K562 (cell line): ENCODE results near the gene SEZ6L. TPM values are rescaled to one million over a fixed set of nuclear protein-coding genes. Genes with fewer than 3 reads are reported as not detected.

Experiments
- CEBPG ChIP-seq, 3 experiments: fragments of 200-800 bp in 1 of 3; sonication (Bioruptor generic) in 1 of 3; sonication (generic) in 1 of 3; formaldehyde crosslinking in 1 of 3; IDR thresholded peaks in 2 of 3; conservative IDR thresholded peaks in 1 of 3; 2 replicates each; pipeline versions ENCODE4 v1.6.1 to v1.8.0; 2016 to 2022; ENCODE audit warnings: missing compliant biosample characterization in 2 of 3, missing genetic modification characterization in 2 of 3, mild to moderate bottlenecking in 1 of 3, missing genetic modification reagents in 1 of 3
- EZH2 ChIP-seq: IDR thresholded peaks from 2 replicates; pipeline ENCODE4 v1.6.1; 2012; ENCODE audit warnings: low read depth, mild to moderate bottlenecking, inconsistent platforms, low read length, borderline replicate concordance
- GABPA ChIP-seq: fragments of 200-800 bp; sonication (Bioruptor generic); conservative IDR thresholded peaks from 2 replicates; pipeline ENCODE4 v1.6.1; 2016; ENCODE audit warnings: low read depth, missing genetic modification characterization, missing compliant biosample characterization
- HOXB6 ChIP-seq: fragments of 250-450 bp; sonication (Bioruptor Pico); IDR thresholded peaks from 2 replicates; pipeline ENCODE4 v1.5.1; 2022; ENCODE audit warnings: mild to moderate bottlenecking, borderline replicate concordance
- IRF9 ChIP-seq: fragments of 450-650 bp; IDR thresholded peaks from 2 replicates; pipeline ENCODE4 v1.6.1; 2016; ENCODE audit warnings: missing biosample characterization, missing genetic modification characterization
- KDM2B ChIP-seq: fragments of 250-450 bp; sonication (Bioruptor Pico); IDR thresholded peaks from 2 replicates; pipeline ENCODE4 v1.8.0; 2021; ENCODE audit warnings: mild to moderate bottlenecking, moderate library complexity
- MAFK ChIP-seq: IDR thresholded peaks from 2 replicates; pipeline ENCODE4 v1.6.1; 2011; ENCODE audit warnings: low read length, improper control_type of control experiment
- MGA ChIP-seq: fragments of 450-650 bp; IDR thresholded peaks from 2 replicates; pipeline ENCODE4 v1.6.1; 2016; ENCODE audit warnings: mild to moderate bottlenecking, moderate library complexity
- POLR3G ChIP-seq: IDR thresholded peaks from 2 replicates; pipeline ENCODE4 v1.6.1; 2011; ENCODE audit not compliant: insufficient read length, insufficient replicate concordance; ENCODE audit errors: extremely low read depth
- RAD51 ChIP-seq: fragments of 450-650 bp; IDR thresholded peaks from 2 replicates; pipeline ENCODE4 v1.7.1; 2016; ENCODE audit warnings: low read depth, mild to moderate bottlenecking, borderline replicate concordance
- TAF15 ChIP-seq: fragments of 200-400 bp; formaldehyde crosslinking; IDR thresholded peaks from 2 replicates; pipeline ENCODE4 v1.6.1; 2017; ENCODE audit warnings: mild to moderate bottlenecking, low read depth, low read length, moderate library complexity
- WHSC1 ChIP-seq: IDR thresholded peaks from one replicate; pipeline ENCODE4 v1.6.1; 2012; ENCODE audit warnings: low read length, control low read depth, inconsistent platforms
- ZNF324 ChIP-seq: fragments of 250-450 bp; sonication (Bioruptor Pico); IDR thresholded peaks from 2 replicates; pipeline ENCODE4 v1.4.0; 2020; ENCODE audit warnings: mild to moderate bottlenecking
- ZNF639 ChIP-seq, 2 experiments: fragments of 200-800 bp in 1 of 2; sonication (Bioruptor generic) in 1 of 2; sonication (generic) in 1 of 2; formaldehyde crosslinking in 1 of 2; IDR thresholded peaks in 1 of 2; conservative IDR thresholded peaks in 1 of 2; 2 replicates each; pipeline versions ENCODE4 v1.5.0 to v1.6.1; 2016 to 2020; ENCODE audit warnings: missing compliant biosample characterization in 1 of 2, missing genetic modification characterization in 1 of 2, missing genetic modification reagents in 1 of 2
- polyA plus RNA-seq, 8 experiments: library from polyadenylated mRNA; depleted of rRNA in 4 of 8; stranded (reverse) in 5 of 8; unstranded in 3 of 8; fragments of >200 nt; fragmentation: Nextera tagmentation in 2 of 8; fragmentation: Illumina TruSeq in 1 of 8; extraction: Ambion mirVana in 2 of 8; extraction: Trizol in 1 of 8; gene quantifications; 2 replicates each; pipeline versions ENCODE4 v1.2.1 to v1.2.3, GENCODE V29; 2011 to 2014; ENCODE audit warnings: inconsistent platforms in 1 of 8, missing spikeins in 1 of 8
- total RNA-seq, 7 experiments: library from RNA; depleted of rRNA in 6 of 7; stranded (reverse); fragments of >200 nt in 6 of 7; fragmentation: Illumina TruSeq in 2 of 7; extraction: Trizol in 2 of 7; gene quantifications; 2 replicates each; pipeline versions ENCODE4 v1.2.1 to v1.2.3, GENCODE V29; 2011 to 2021; ENCODE audit warnings: low replicate concordance in 1 of 7

Gene SEZ6L
- total and polyA plus RNA-seq, 9 of the 15 experiments (the other 6 are each of a cell fraction or from before 2014, with no cell fraction given): not detected

- TF ChIP-seq IRF9 (tag) (no peak), MGA (peak; percentile 35), POLR3G (no peak), KDM2B (CRISPR knock-in tag) (no peak), RAD51 (peak; percentile 65; the same call in 1 of the 2 replicates), ZNF639 (CRISPR knock-in tag; conservative IDR thresholded peaks at IDR 0.05 in 1 of 2, IDR thresholded peaks at IDR 0.05 in 1 of 2) (no peak), WHSC1 (no peak), ZNF324 (CRISPR knock-in tag) (no peak), MAFK (no peak), TAF15 (no peak), EZH2 (no peak), GABPA (no peak), CEBPG (CRISPR knock-in tag; IDR thresholded peaks at IDR 0.05) (no peak), CEBPG (tag; conservative IDR thresholded peaks at IDR 0.05 in 1 of 2, IDR thresholded peaks at IDR 0.05 in 1 of 2) (no peak), HOXB6 (CRISPR knock-in tag) (no peak)
Observed at GRCh38 chr22:26406118-26406517, 236.9 kb downstream of the SEZ6L start (continued).
